ENCODE measurements around the gene CPS1. TPM values are rescaled to one million over a fixed set of nuclear protein-coding genes. Genes with fewer than 3 reads are reported as not detected.

Gene CPS1
- polyA plus RNA-seq, 4 donors = 3.2 to 11.1 (median 4.7) TPM

GRCh38 chr2:210599476-210599875 lies 43.1 kb downstream of the CPS1 start:
- no peak for DNase-seq (ENCODE audit: low read depth in 4 of 4, low spot score in 2 of 4)

- DNase-seq (ENCODE audit: low read depth in 4 of 4, low spot score in 2 of 4) = no peak
These were observed 48.3 kb downstream of the CPS1 start for GRCh38 chr2:210604666-210605065.

GRCh38 chr2:210606001-210606400 lies 49.6 kb downstream of the CPS1 start:
- DNase-seq (ENCODE audit: low read depth in 4 of 4, low spot score in 2 of 4) = no peak

- DNase-seq (ENCODE audit: low read depth in 4 of 4, low spot score in 2 of 4) = no peak
These were observed 55.1 kb downstream of the CPS1 start for GRCh38 chr2:210611466-210611865.

GRCh38 chr2:210616074-210616473 lies 59.7 kb downstream of the CPS1 start:
- DNase-seq (ENCODE audit: low read depth in 4 of 4, low spot score in 2 of 4) = no peak

- DNase-seq (ENCODE audit: low read depth in 4 of 4, low spot score in 2 of 4) = no peak
These were observed 60.9 kb downstream of the CPS1 start for GRCh38 chr2:210617318-210617717.

GRCh38 chr2:210617732-210618330 lies 61.4 kb downstream of the CPS1 start:
- DNase-seq (ENCODE audit: low read depth in 4 of 4, low spot score in 2 of 4) = peak in 3 of 4 donors; percentile 15 to 38 (median 19)

GRCh38 chr2:210620456-210620855 lies 64.1 kb downstream of the CPS1 start:
- no peak for DNase-seq (ENCODE audit: low read depth in 4 of 4, low spot score in 2 of 4)

- DNase-seq (ENCODE audit: low read depth in 4 of 4, low spot score in 2 of 4) = peak in 3 of 4 donors; percentile 5 to 31 (median 17)
These were observed 67.1 kb downstream of the CPS1 start for GRCh38 chr2:210623506-210623905.

GRCh38 chr2:210626849-210627248 lies 70.5 kb downstream of the CPS1 start:
- no peak for DNase-seq (ENCODE audit: low read depth in 4 of 4, low spot score in 2 of 4)

GRCh38 chr2:210630873-210631560 lies 74.6 kb downstream of the CPS1 start:
- peak in 2 of 4 donors; percentile 10 to 15 for DNase-seq (ENCODE audit: low read depth in 4 of 4, low spot score in 2 of 4)

- no peak for DNase-seq (ENCODE audit: low read depth in 4 of 4, low spot score in 2 of 4)
These were observed 77.3 kb downstream of the CPS1 start for GRCh38 chr2:210633699-210634098.

GRCh38 chr2:210635257-210635656 lies 78.9 kb downstream of the CPS1 start:
- no peak for DNase-seq (ENCODE audit: low read depth in 4 of 4, low spot score in 2 of 4)

- no peak for DNase-seq (ENCODE audit: low read depth in 4 of 4, low spot score in 2 of 4)
These were observed 85.9 kb downstream of the CPS1 start for GRCh38 chr2:210642333-210642732.

- no peak for DNase-seq (ENCODE audit: low read depth in 4 of 4, low spot score in 2 of 4)
These were observed 90.8 kb downstream of the CPS1 start for GRCh38 chr2:210647151-210647550.

- DNase-seq (ENCODE audit: low read depth in 4 of 4, low spot score in 2 of 4) = no peak
These were observed 97.7 kb downstream of the CPS1 start for GRCh38 chr2:210654091-210654490.

- DNase-seq (ENCODE audit: low read depth in 4 of 4, low spot score in 2 of 4) = no peak
These were observed 99.0 kb downstream of the CPS1 start for GRCh38 chr2:210655229-210655975.

GRCh38 chr2:210657874-210658273 lies 101.5 kb downstream of the CPS1 start:
- no peak for DNase-seq (ENCODE audit: low read depth in 4 of 4, low spot score in 2 of 4)

- DNase-seq (ENCODE audit: low read depth in 4 of 4, low spot score in 2 of 4) = no peak
These were observed 104.4 kb downstream of the CPS1 start for GRCh38 chr2:210660751-210661150.

GRCh38 chr2:210662560-210662959 lies 106.2 kb downstream of the CPS1 start:
- no peak for DNase-seq (ENCODE audit: low read depth in 4 of 4, low spot score in 2 of 4)

- DNase-seq (ENCODE audit: low read depth in 4 of 4, low spot score in 2 of 4) = peak in 3 of 4 donors; percentile 13 to 23 (median 15)
These were observed 107.3 kb downstream of the CPS1 start for GRCh38 chr2:210663631-210664089.

- no peak for DNase-seq (ENCODE audit: low read depth in 4 of 4, low spot score in 2 of 4)
These were observed 111.3 kb downstream of the CPS1 start for GRCh38 chr2:210667711-210668110.
